Measurements from ENCODE around the gene FKBP10.

- TF ChIP-seq, protein P1, sequence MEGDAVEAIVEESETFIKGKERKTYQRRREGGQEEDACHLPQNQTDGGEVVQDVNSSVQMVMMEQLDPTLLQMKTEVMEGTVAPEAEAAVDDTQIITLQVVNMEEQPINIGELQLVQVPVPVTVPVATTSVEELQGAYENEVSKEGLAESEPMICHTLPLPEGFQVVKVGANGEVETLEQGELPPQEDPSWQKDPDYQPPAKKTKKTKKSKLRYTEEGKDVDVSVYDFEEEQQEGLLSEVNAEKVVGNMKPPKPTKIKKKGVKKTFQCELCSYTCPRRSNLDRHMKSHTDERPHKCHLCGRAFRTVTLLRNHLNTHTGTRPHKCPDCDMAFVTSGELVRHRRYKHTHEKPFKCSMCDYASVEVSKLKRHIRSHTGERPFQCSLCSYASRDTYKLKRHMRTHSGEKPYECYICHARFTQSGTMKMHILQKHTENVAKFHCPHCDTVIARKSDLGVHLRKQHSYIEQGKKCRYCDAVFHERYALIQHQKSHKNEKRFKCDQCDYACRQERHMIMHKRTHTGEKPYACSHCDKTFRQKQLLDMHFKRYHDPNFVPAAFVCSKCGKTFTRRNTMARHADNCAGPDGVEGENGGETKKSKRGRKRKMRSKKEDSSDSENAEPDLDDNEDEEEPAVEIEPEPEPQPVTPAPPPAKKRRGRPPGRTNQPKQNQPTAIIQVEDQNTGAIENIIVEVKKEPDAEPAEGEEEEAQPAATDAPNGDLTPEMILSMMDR (IDR thresholded peaks at IDR 0.05; ENCODE audit: poor library complexity): no peak
- TF ChIP-seq EZH2 (IDR thresholded peaks at IDR 0.05; ENCODE audit: borderline replicate concordance) (no peak), EZH2phosphoT487 (IDR thresholded peaks at IDR 0.05; ENCODE audit: low read depth, severe bottlenecking, unreplicated experiment) (no peak)
Measured at GRCh38 chr17:41775394-41776226, 37.2 kb upstream of the FKBP10 start.

All from hepatocyte (in vitro differentiated cells).